Vagina (tissue), 2 donors: ENCODE results near the gene SLC25A21. TPM values are rescaled to one million over a fixed set of nuclear protein-coding genes. Genes with fewer than 3 reads are reported as not detected.
A peak's percentile ranks its signal among the peaks of the same experiment; 100 is the strongest.

ENCODE experiments used
- DNase-seq, 2 donors: peaks; one replicate each; pipeline ENCODE4 v3.0.0-alpha.2; 2017; ENCODE audit errors: extremely low spot score in 2 of 2
- H3K27ac ChIP-seq: fragments of 200-600 bp; sonication (generic); one replicate; pipeline ENCODE4 v1.5.1; 2019
- H3K27me3 ChIP-seq: fragments of 200-600 bp; sonication (generic); one replicate; pipeline ENCODE4 v1.5.1; 2019
- H3K36me3 ChIP-seq, 2 donors: fragments of 200-600 bp; sonication (generic); one replicate each; pipeline ENCODE4 v1.5.1; 2017 to 2019
- H3K4me1 ChIP-seq: fragments of 200-600 bp; sonication (generic); one replicate; pipeline ENCODE4 v1.5.1; 2019
- H3K4me3 ChIP-seq, 2 donors: fragments of 200-600 bp; sonication (generic); 1 replicate in 1 of 2; 2 replicates in 1 of 2; pipeline ENCODE4 v1.5.1; 2016 to 2019
- H3K9me3 ChIP-seq: fragments of 200-600 bp; sonication (generic); one replicate; pipeline ENCODE4 v1.5.1; 2019
- CTCF ChIP-seq, 3 experiments: fragments of 450-650 bp in 2 of 3; fragments of 200-600 bp in 1 of 3; sonication (generic) in 1 of 3; IDR thresholded peaks; one replicate each; pipeline ENCODE4 v1.5.1; 2017 to 2019; ENCODE audit warnings: antibody characterized with exemption in 3 of 3, mild to moderate bottlenecking in 2 of 3, moderate library complexity in 2 of 3
- POLR2A ChIP-seq, 2 donors: fragments of 450-650 bp; IDR thresholded peaks; one replicate each; pipeline ENCODE4 v1.6.1; 2017; ENCODE audit warnings: antibody characterized with exemption in 2 of 2, mild to moderate bottlenecking in 2 of 2, moderate library complexity in 2 of 2
- POLR2AphosphoS5 ChIP-seq, 2 donors: sonication (generic); formaldehyde crosslinking; IDR thresholded peaks; one replicate each; pipeline ENCODE4 v1.9.0; 2017; ENCODE audit warnings: antibody characterized with exemption in 2 of 2, mild to moderate bottlenecking in 2 of 2, low read depth in 1 of 2; ENCODE audit not compliant: insufficient read depth in 1 of 2
- intact Hi-C: fragments of 100-400 bp; cut with DNase I; formaldehyde crosslinking; loops from one replicate; pipeline ENCODE4 v1.15.1; 2023
- total RNA-seq: library from RNA; depleted of rRNA; stranded (reverse); fragments of >200 nt; gene quantifications from one replicate; pipeline ENCODE4 v1.2.3, GENCODE V29; 2016

SLC25A21 gene
- total RNA-seq, 1 donor from 2014 or later = 0.49 TPM

DNA sequence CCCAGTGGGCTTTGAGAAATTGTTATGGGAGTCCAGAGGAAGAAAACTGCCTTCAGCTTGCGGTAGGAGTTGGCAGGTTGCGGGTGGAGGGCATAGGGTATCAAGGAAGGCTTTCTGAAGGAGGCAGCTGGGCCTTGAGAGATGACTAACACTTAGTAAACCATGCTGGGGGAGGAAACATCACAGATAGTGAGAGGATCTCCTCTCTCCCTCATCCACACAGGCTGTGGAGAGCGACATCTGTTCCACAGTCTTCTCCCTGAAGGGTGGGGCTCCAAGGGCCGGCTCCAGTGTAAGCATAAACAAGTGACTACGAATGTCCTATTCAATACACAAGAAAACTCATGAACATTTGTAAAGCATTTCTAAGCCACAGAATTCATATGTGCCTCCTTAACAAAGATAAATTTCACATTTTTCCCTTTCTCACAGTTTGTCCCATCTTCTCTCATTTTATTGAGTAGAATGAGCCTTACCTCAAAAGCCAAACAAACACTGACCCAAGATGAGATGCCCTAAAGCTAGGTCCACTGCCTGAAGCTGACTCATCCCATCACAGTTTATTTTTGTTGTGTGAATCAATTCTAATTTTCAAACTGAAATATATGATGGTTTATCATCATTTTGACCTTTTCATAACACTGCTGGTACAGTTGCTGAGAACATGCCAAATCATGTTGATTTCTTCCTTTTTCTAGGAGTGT, 227.9 kb downstream of the SLC25A21 start:
- TF ChIP-seq POLR2AphosphoS5 (IDR thresholded peaks at IDR 0.05; ENCODE audit: insufficient read depth in 1 of 2, low read depth in 1 of 2) (no peak), POLR2A (IDR thresholded peaks at IDR 0.05) (no peak), CTCF (IDR thresholded peaks at IDR 0.05) (no peak)
- intact Hi-C loops = no loop called here
- H3K36me3 ChIP-seq = no peaks in the 10 kb centered on the region
- no peaks in the 10 kb centered on the region for H3K27me3 ChIP-seq
- no peak overlapping the region for H3K27ac ChIP-seq
- H3K4me3 ChIP-seq = no peak overlapping the region
- DNase-seq = no peak
- no peaks in the 10 kb centered on the region for H3K9me3 ChIP-seq
- H3K4me1 ChIP-seq = no peaks in the 10 kb centered on the region

DNA sequence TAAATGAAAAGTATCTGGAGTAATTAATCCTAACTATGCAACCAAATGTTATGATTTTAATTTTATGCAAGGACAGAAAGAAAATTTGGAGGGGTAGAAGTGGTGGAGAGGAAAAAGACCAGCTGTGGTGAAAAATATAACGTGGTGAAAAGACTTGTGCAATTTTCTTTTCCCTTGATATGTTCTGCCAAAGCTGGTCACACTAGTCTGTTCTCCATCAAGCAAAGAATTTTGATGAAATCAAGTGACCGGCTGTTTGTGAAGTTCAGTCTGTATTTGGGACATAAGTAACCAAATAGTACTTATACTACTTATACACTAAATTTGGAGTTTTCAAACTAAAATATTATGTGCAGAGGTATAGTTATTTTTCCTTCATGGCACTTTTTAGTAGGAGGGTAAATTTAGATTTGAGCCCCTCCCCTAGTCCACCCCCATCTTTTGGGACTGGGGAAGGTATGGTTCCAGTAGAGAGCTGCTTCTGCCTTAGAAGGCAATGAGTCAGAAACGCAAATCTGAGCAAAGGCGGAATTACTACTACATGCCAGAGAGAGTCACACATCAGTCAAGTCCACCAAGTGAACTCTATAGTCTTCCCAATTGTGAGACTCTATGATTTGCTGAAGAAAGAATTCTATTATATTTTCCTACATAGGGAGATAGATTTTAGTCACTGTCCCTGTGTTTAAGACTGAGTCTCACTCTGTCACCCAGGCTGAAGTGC, 229.7 kb downstream of the SLC25A21 start:
- H3K36me3 ChIP-seq = no peaks in the 10 kb centered on the region
- H3K27ac ChIP-seq = no peak overlapping the region
- TF ChIP-seq CTCF (IDR thresholded peaks at IDR 0.05) (no peak), POLR2AphosphoS5 (IDR thresholded peaks at IDR 0.05; ENCODE audit: insufficient read depth in 1 of 2, low read depth in 1 of 2) (no peak), POLR2A (IDR thresholded peaks at IDR 0.05) (no peak)
- no peaks in the 10 kb centered on the region for H3K27me3 ChIP-seq
- no peaks in the 10 kb centered on the region for H3K4me1 ChIP-seq
- no peaks in the 10 kb centered on the region for H3K9me3 ChIP-seq
- no peak for DNase-seq
- intact Hi-C loops = no loop called here
- no peak overlapping the region for H3K4me3 ChIP-seq

GRCh38 chr14:36941783-36942521, 230.5 kb downstream of the SLC25A21 start:
- no peak for DNase-seq
- intact Hi-C loops = no loop called here
- peak in 1 of 2 donors; percentile 50 for TF ChIP-seq POLR2AphosphoS5 (IDR thresholded peaks at IDR 0.05; ENCODE audit: insufficient read depth in 1 of 2, low read depth in 1 of 2)
- TF ChIP-seq CTCF (IDR thresholded peaks at IDR 0.05) = peak; percentile 63 to 86 (median 70)
- no peak for TF ChIP-seq POLR2A (IDR thresholded peaks at IDR 0.05)
- Histone ChIP-seq H3K27ac (no peak overlapping the region), H3K27me3 (no peaks in the 10 kb centered on the region), H3K4me3 (no peak overlapping the region), H3K9me3 (no peaks in the 10 kb centered on the region), H3K36me3 (no peaks in the 10 kb centered on the region), H3K4me1 (no peaks in the 10 kb centered on the region)

DNA sequence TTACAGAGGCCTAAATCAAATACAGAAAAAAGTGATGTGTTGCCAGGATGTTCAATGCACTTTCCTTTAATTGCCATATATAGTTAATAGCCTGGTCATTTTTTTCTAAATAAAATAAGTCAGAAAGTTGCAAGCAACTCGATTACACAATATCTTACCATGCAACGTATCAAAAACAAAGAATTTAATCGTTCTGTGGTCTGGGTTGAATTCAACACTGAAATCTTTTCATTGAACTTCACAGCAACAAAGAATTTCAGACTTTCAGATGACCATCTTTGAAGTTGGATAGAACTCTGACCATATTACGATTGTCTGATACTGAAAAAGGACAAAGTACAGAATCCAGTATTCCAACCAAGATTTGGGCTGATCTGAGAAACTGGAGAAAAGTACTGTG, 231.9 kb downstream of the SLC25A21 start:
- no peaks in the 10 kb centered on the region for H3K27me3 ChIP-seq
- intact Hi-C loops = no loop called here
- no peak for TF ChIP-seq POLR2AphosphoS5 (IDR thresholded peaks at IDR 0.05; ENCODE audit: insufficient read depth in 1 of 2, low read depth in 1 of 2)
- TF ChIP-seq CTCF (IDR thresholded peaks at IDR 0.05) = no peak
- TF ChIP-seq POLR2A (IDR thresholded peaks at IDR 0.05) = no peak
- no peak overlapping the region for H3K27ac ChIP-seq
- no peaks in the 10 kb centered on the region for H3K36me3 ChIP-seq
- no peaks in the 10 kb centered on the region for H3K9me3 ChIP-seq
- H3K4me3 ChIP-seq = no peak overlapping the region
- H3K4me1 ChIP-seq = no peaks in the 10 kb centered on the region
- DNase-seq = no peak
